Esophagus (tissue), 2 donors: Measurements from ENCODE around the gene SUOX. TPM values are rescaled to one million over a fixed set of nuclear protein-coding genes. Genes with fewer than 3 reads are reported as not detected.
"Not testable (repeated sequence)": the region's sequence is repeated elsewhere in the genome, so short reads cannot be mapped to it uniquely, and the experiment has no call there.

Source experiments
- H3K27ac ChIP-seq, 2 donors: one replicate each; pipeline ENCODE4 v1.5.1; 2013; ENCODE audit warnings: low read depth in 2 of 2, mild to moderate bottlenecking in 2 of 2, inconsistent platforms in 1 of 2, low read length in 1 of 2, moderate library complexity in 1 of 2
- H3K27me3 ChIP-seq, 2 donors: one replicate each; pipeline ENCODE4 v1.6.1; 2013; ENCODE audit warnings: low read length in 2 of 2, control low read depth in 1 of 2, mild to moderate bottlenecking in 1 of 2; ENCODE audit not compliant: insufficient read depth in 2 of 2, control insufficient read depth in 1 of 2
- H3K36me3 ChIP-seq, 2 donors: one replicate each; pipeline ENCODE4 v1.6.1; 2013; ENCODE audit warnings: low read length in 1 of 2; ENCODE audit not compliant: control insufficient read depth in 2 of 2, insufficient read depth in 2 of 2
- H3K4me1 ChIP-seq, 2 donors: one replicate each; pipeline ENCODE4 v1.6.1; 2013; ENCODE audit warnings: low read length in 1 of 2; ENCODE audit not compliant: control insufficient read depth in 2 of 2, insufficient read depth in 2 of 2
- H3K4me3 ChIP-seq, 2 donors: one replicate each; pipeline ENCODE4 v1.5.1; 2013; ENCODE audit warnings: low read length in 2 of 2, mild to moderate bottlenecking in 2 of 2, low read depth in 1 of 2, moderate library complexity in 1 of 2
- H3K9me3 ChIP-seq, 2 donors: one replicate each; pipeline ENCODE4 v1.6.1; 2013; ENCODE audit warnings: mild to moderate bottlenecking in 2 of 2, low read depth in 1 of 2, low read length in 1 of 2, moderate library complexity in 1 of 2; ENCODE audit not compliant: control insufficient read depth in 2 of 2, insufficient read depth in 1 of 2
- WGBS, 2 donors: extraction: QIAGEN DNeasy Blood & Tissue Kit; methylation state at CpG; one replicate each; pipeline ENCODE4 v1.1.7; 2013; 5-methylcytosine and 5-hydroxymethylcytosine counted together
- polyA plus RNA-seq, 2 donors: library from polyadenylated mRNA; stranded (reverse); fragments of 200-250 nt; gene quantifications; one replicate each; pipeline ENCODE4 v1.2.3, GENCODE V29; 2013
- donor health status: healthy with polysubstance abuse.
- donor health status: Bipolar disorder and iron deficiency.

The SUOX gene
- polyA plus RNA-seq, 2 donors = 14.3 to 14.9 TPM

DNA sequence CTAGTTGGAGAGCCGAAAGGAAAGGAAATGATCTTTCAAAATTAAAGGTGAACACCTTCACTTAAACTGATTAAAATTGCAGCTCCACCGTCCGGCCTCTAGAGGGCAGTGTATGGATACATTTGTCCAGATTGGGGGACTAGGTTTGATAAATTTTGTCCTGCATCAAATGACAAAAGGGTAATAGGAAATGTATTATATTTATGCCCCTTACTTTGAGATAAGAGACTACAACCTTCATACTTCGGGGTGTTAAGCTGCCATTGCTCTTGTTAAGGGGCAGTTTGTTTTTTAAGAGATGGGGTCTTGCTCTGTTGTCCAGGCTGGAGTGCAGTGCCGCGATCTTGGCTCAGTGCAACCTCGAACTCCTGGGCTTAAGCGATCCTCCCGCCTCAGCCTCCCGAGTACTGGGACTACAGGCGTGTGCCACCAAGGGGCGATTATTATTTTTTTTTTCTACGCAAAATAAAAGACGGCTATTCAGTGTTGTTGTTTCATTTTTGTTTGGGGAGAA is 818 bp upstream of the SUOX start:
- H3K27ac ChIP-seq = peak overlapping the region; percentile 68 to 92
- peaks cover 13 to 23% of the 10 kb centered on the region in 2 donors for H3K36me3 ChIP-seq
- H3K9me3 ChIP-seq = no peaks in the 10 kb centered on the region
- peak overlapping the region in 1 of 2 donors; percentile 70 for H3K4me3 ChIP-seq
- H3K4me1 ChIP-seq = peaks cover 2 to 8% of the 10 kb centered on the region in 2 donors
- H3K27me3 ChIP-seq = no peaks in the 10 kb centered on the region
- 23 to 25% methylated on average over 14 of the region's 14 CpGs for WGBS, 2 donors

DNA sequence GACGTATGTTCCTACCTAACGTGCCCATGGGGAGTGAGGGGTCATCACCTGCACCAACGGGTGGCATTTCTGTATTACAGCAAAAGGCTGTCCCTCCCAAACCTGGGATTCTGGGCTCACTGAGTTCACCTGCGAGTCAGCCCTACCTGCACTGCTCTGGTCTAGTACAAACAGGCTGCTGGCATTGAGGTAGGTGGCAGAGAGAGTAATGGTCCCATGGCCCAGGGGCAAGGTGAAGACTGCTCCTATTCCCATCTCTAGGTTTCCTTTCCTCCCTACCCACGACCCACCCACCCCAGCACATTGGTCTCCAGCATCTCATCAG is 421 bp downstream of the SUOX start:
- WGBS, 2 donors = 4 to 6% methylated on average over 5 of the region's 5 CpGs
- Histone ChIP-seq H3K27me3 (no peaks in the 10 kb centered on the region), H3K9me3 (no peaks in the 10 kb centered on the region), H3K27ac (peak overlapping the region; percentile 61 to 92), H3K36me3 (peaks cover 12 to 17% of the 10 kb centered on the region in 2 donors), H3K4me1 (peaks cover 2 to 8% of the 10 kb centered on the region in 2 donors), H3K4me3 (peak overlapping the region; percentile 65 to 70)

DNA sequence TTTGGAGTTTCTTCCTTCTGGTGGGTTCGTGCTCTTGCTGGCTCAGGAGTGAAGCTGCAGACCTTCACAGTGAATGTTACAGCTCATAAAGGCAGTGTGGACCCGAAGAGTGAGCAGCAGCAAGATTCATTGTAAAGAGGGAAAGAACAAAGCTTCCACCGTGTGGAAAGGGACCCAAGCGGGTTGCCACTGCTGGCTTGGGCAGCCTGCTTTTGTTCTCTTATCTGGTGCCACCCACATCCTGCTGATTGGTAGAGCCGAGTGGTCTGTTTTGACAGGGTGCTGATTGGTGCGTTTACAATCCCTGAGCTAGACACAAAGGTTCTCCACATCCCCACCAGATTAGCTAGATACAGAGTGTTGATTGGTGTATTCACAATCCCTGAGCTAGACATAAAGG is 2.4 kb downstream of the SUOX start:
- not testable (repeated sequence) for H3K27ac ChIP-seq, H3K27me3 ChIP-seq, H3K9me3 ChIP-seq, H3K4me3 ChIP-seq
- peaks cover 0 to 19% of the 10 kb centered on the region in 2 donors for H3K36me3 ChIP-seq
- 74 to 78% methylated on average over 6 of the region's 6 CpGs for WGBS, 2 donors
- H3K4me1 ChIP-seq = peaks cover 2 to 10% of the 10 kb centered on the region in 2 donors

DNA sequence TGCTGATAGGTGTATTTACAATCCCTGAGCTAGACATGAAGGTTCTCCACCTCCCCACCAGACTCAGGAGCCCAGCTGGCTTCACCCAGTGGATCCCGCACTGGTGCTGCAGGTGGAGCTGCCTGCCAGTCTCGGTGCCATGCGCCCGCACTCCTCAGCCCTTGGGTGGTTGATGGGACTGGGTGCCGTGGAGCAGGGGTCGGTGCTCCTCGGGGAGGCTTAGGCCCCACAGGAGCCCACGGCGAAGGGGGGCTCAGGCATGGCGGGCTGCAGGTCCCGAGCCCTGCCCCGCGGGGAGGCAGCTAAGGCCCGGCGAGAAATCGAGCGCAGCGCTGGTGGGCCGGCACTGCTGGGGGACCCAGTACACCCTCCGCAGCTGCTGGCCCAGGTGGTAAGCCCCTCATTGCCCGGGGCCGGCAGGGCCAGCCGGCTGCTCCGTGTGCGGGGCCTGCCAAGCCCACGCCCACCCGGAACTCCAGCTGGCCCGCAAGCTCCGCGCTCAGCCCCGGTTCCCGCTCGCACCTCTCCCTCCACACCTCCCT is 3.0 kb downstream of the SUOX start:
- not testable (repeated sequence) for H3K27me3 ChIP-seq, H3K4me3 ChIP-seq, H3K27ac ChIP-seq, H3K9me3 ChIP-seq
- Histone ChIP-seq H3K4me1 (peaks cover 2 to 10% of the 10 kb centered on the region in 2 donors), H3K36me3 (peaks cover 0 to 19% of the 10 kb centered on the region in 2 donors)
- WGBS, 2 donors = 89 to 95% methylated on average over 25 to 33 of the region's 33 CpGs

DNA sequence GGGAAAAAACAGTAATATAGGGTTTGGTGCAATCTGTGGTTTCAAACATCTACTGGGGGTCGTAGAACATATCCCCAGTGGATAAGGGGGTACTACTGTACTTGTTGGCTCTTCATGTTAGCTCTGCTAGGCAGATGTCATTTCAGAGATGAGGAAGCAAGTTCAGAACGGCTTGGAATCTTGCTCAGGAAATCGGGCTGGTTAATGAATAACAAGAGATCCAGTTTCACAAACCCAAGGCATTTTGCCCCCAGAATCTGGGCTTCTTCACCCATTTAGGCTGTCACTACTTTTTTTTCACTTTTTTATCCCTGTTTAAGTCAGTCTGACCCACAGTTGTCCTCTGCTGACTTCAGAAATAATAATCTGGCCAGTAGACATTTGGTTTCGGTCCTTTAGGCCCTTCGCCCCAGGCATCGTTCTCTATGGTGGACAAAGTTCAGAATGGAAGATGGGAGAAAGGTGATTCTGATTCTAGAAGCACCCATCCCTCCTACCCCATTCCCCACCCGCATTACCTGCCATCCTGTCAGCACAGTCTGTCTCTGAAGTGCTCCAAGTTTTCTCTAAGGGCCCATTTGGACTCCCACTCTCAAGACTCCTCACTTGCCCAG is 4.5 kb downstream of the SUOX start:
- Histone ChIP-seq H3K9me3 (no peaks in the 10 kb centered on the region), H3K4me1 (peaks cover 2 to 10% of the 10 kb centered on the region in 2 donors), H3K4me3 (no peak overlapping the region), H3K36me3 (peaks cover 0 to 19% of the 10 kb centered on the region in 2 donors), H3K27ac (no peak overlapping the region), H3K27me3 (no peaks in the 10 kb centered on the region)
- 70 to 79% methylated on average over 7 of the region's 7 CpGs for WGBS, 2 donors

DNA sequence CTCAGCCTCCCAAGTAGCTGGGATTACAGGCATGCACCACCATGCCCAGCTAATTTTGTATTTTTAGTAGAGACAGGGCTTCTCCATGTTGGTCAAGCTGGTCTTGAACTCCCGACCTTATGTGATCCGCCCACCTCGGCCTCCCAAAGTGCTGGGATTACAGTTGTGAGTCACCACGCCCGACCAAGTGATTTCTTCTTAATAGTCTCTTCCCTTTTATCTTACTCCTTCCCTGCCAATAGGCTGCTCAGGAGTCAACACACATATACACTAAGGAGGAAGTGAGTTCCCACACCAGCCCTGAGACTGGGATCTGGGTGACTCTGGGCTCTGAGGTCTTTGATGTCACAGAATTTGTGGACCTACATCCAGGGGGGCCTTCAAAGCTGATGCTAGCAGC is 6.3 kb downstream of the SUOX start:
- not testable (repeated sequence) for H3K27me3 ChIP-seq, H3K4me1 ChIP-seq, H3K27ac ChIP-seq, H3K9me3 ChIP-seq, H3K4me3 ChIP-seq
- H3K36me3 ChIP-seq = peaks cover 0 to 19% of the 10 kb centered on the region in 2 donors
- 79 to 80% methylated on average over 5 of the region's 5 CpGs for WGBS, 2 donors

DNA sequence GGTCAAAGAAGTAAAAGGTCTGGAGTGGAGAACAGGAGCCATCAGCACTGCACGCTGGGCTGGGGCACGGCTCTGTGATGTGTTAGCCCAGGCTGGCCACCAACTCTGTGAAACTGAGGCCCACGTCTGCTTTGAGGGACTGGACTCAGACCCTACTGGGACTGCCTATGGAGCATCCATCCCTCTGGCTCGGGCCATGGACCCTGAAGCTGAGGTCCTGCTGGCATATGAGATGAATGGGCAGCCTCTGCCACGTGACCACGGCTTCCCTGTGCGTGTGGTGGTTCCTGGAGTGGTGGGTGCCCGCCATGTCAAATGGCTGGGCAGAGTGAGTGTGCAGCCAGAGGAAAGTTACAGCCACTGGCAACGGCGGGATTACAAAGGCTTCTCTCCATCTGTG is 7.1 kb downstream of the SUOX start:
- Histone ChIP-seq H3K4me1 (peaks cover 0 to 2% of the 10 kb centered on the region in 2 donors), H3K27ac (no peak overlapping the region), H3K36me3 (peaks cover 0 to 19% of the 10 kb centered on the region in 2 donors), H3K9me3 (no peaks in the 10 kb centered on the region), H3K4me3 (no peak overlapping the region), H3K27me3 (no peaks in the 10 kb centered on the region)
- 91 to 92% methylated on average over 10 of the region's 10 CpGs for WGBS, 2 donors

DNA sequence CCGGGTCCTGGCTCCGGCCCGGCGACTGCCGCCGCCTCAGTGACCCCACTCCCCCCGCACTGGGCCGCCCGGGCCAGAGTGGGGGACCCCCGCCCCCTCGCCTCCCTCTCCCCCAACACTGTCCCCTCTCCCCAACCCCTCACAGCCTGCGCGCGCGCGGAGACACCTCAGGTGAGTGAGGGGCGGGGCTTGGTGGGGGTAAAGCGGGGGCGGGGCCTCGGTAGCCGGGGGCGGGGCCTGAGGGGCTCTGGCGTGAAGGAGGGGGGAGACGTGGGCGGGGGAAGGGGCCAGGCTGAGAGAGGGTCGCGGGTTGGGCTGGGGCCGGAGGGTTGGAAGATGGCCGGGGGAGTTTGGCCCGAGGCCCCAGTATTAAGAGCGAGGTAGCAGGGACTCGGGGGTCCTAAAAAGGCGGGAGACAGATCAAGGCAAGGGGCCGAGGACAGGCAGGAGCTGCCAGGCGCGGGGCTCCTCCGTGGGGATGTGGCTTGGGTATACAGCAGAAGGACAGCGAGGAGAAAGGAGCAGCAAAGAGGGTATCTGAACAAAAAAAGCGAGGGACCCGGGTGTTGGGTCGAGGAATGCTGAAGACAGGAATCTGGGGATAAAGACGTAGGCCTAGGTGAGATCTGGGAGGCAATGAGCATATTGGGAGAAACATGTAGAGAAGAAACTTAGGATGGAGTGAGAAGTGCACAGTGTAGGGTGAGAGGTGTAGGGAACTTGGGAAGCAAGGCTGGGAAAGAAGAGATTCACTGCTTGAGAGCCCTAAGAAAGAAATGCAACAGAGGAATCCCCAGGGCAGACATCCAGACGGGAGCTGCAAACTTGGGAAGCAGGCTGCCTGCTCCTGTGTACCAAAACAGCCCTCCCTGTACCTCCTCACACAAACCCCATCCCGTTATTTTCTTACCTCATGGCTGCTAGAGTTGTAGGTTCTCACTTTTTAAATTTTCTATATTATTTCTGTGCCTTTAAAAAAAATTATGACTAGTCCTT is 10.8 kb downstream of the SUOX start:
- Histone ChIP-seq H3K27ac (peak overlapping the region; percentile 91 to 95), H3K9me3 (no peaks in the 10 kb centered on the region), H3K27me3 (no peaks in the 10 kb centered on the region), H3K4me3 (peak overlapping the region; percentile 57 to 89), H3K4me1 (peaks cover 0 to 4% of the 10 kb centered on the region in 2 donors), H3K36me3 (peaks cover 0 to 11% of the 10 kb centered on the region in 2 donors)
- 2 to 3% methylated on average over 32 to 44 of the region's 44 CpGs for WGBS, 2 donors

DNA sequence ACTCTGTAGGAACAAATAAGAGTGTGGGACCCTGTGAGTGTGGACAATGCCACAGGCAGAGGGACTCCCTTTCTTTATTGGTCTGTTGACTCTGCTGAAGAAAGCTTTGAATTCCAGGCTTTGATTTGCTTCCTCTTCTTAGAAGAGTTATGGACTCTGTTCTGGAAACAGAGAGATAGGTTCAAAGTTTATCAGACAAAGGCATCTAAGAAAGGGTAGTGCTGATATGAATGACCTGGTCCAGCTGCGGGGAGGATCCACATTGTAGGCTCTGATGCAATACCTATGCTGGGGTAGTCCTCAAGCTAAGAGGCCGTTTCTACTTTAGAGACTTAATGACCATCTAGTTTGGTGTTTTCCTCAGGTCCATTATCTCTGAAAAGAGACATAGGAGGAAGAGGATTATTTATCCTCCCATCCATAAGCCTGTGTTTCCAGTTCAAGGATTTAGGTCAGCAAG is 13.1 kb downstream of the SUOX start:
- Histone ChIP-seq H3K36me3 (no peaks in the 10 kb centered on the region), H3K9me3 (no peaks in the 10 kb centered on the region), H3K27ac (no peak overlapping the region), H3K4me3 (no peak overlapping the region), H3K4me1 (peaks cover 0 to 2% of the 10 kb centered on the region in 2 donors), H3K27me3 (no peaks in the 10 kb centered on the region)
- WGBS, 2 donors = 60 to 68% methylated on average over 2 of the region's 2 CpGs
